Transverse colon (tissue), 4 donors: ENCODE measurements around the gene FOLR1. TPM values are rescaled to one million over a fixed set of nuclear protein-coding genes. Genes with fewer than 3 reads are reported as not detected.

Experiments
- DNase-seq: peaks from one replicate; pipeline ENCODE4 v3.0.0-alpha.2; 2019
- H3K27ac ChIP-seq, 4 donors: fragments of 200-600 bp; sonication (generic); 2 replicates each; pipeline ENCODE4 v1.5.1; 2016 to 2018; ENCODE audit warnings: inconsistent platforms in 4 of 4
- H3K27me3 ChIP-seq: fragments of 200-600 bp; sonication (generic); 2 replicates; pipeline ENCODE4 v1.5.1; 2017; ENCODE audit warnings: inconsistent platforms
- H3K36me3 ChIP-seq, 4 donors: fragments of 200-600 bp; sonication (generic); 2 replicates each; pipeline ENCODE4 v1.5.1; 2017 to 2019; ENCODE audit warnings: inconsistent platforms in 4 of 4
- H3K4me1 ChIP-seq, 4 donors: fragments of 200-600 bp; sonication (generic); 2 replicates each; pipeline ENCODE4 v1.5.1; 2017 to 2020; ENCODE audit warnings: inconsistent platforms in 4 of 4
- H3K4me3 ChIP-seq, 4 donors: fragments of 200-600 bp; sonication (generic); 1 replicate in 1 of 4; 2 replicates in 3 of 4; pipeline versions ENCODE4 v1.5.1 to v1.6.1; 2017 to 2019; ENCODE audit warnings: inconsistent platforms in 4 of 4
- H3K9me3 ChIP-seq, 2 donors: fragments of 200-600 bp; sonication (generic); 2 replicates each; pipeline ENCODE4 v1.5.1; 2017 to 2019; ENCODE audit warnings: inconsistent platforms in 2 of 2
- CTCF ChIP-seq, 5 experiments: fragments of 200-600 bp in 3 of 5; fragments of 450-650 bp in 2 of 5; sonication (generic) in 3 of 5; IDR thresholded peaks; 1 replicate in 2 of 5; 2 replicates in 3 of 5; pipeline ENCODE4 v1.5.1; 2016 to 2017; ENCODE audit warnings: antibody characterized with exemption in 5 of 5, inconsistent platforms in 3 of 5, mild to moderate bottlenecking in 2 of 5, moderate library complexity in 1 of 5
- EP300 ChIP-seq: sonication (generic); formaldehyde crosslinking; IDR thresholded peaks from one replicate; pipeline ENCODE4 v1.6.1; 2017; ENCODE audit warnings: antibody characterized with exemption, low read depth
- POLR2A ChIP-seq: fragments of 450-650 bp; IDR thresholded peaks from one replicate; pipeline ENCODE4 v1.6.1; 2016; ENCODE audit warnings: antibody characterized with exemption, mild to moderate bottlenecking, moderate library complexity
- POLR2AphosphoS5 ChIP-seq, 3 donors: sonication (generic); formaldehyde crosslinking; IDR thresholded peaks; one replicate each; pipeline ENCODE4 v1.6.1; 2016; ENCODE audit warnings: antibody characterized with exemption in 3 of 3
- WGBS, 2 donors: methylation state at CpG; one replicate each; pipeline ENCODE4 v1.1.5; 2018; ENCODE audit warnings: low coverage in 1 of 2; 5-methylcytosine and 5-hydroxymethylcytosine counted together
- in situ Hi-C, 4 donors: fragments of 200-750 bp; cut with MboI; loops; one replicate each; pipeline versions ENCODE4 v1.15.0 to v1.15.1; 2017; ENCODE audit warnings: low sequenced_read_pairs in 3 of 4, low pct_ligation_motif_present in 1 of 4, low pct_unique_long_range_greater_than_20kb in 1 of 4
- intact Hi-C: fragments of 100-400 bp; cut with DNase I; formaldehyde crosslinking; loops from one replicate; pipeline ENCODE4 v1.15.1; 2023; ENCODE audit warnings: low total_unique reads
- total RNA-seq, 4 donors: library from RNA; depleted of rRNA; stranded (reverse); fragments of >200 nt; gene quantifications; one replicate each; pipeline ENCODE4 v1.1.0, GENCODE V29; 2016

FOLR1 gene
- total RNA-seq, 4 donors from 2014 or later = not detected

GRCh38 chr11:72242141-72242540, 50.2 kb downstream of the FOLR1 start:
- TF ChIP-seq CTCF (IDR thresholded peaks at IDR 0.05) (no peak), POLR2A (no peak), EP300 (no peak), POLR2AphosphoS5 (IDR thresholded peaks at IDR 0.05) (no peak)
- H3K36me3 ChIP-seq = peaks cover 0 to 5% (median 1%) of the 10 kb centered on the region in 4 donors
- WGBS, 2 donors = 88 to 100% methylated on average over 2 of the region's 2 CpGs
- H3K27me3 ChIP-seq = peaks cover 73% of the 10 kb centered on the region
- in situ Hi-C loops = no loop called here
- H3K4me1 ChIP-seq = peaks cover 8 to 51% (median 42%) of the 10 kb centered on the region in 4 donors
- H3K9me3 ChIP-seq = no peaks in the 10 kb centered on the region
- no peak overlapping the region for H3K27ac ChIP-seq
- intact Hi-C loops = no loop called here
- no peak overlapping the region for H3K4me3 ChIP-seq
- no peak for DNase-seq

- Histone ChIP-seq H3K4me3 (peak overlapping the region in 1 of 4 donors; percentile 5), H3K36me3 (no peaks in the 10 kb centered on the region), H3K9me3 (no peaks in the 10 kb centered on the region), H3K27me3 (peaks cover 85% of the 10 kb centered on the region), H3K4me1 (peaks cover 8 to 40% (median 31%) of the 10 kb centered on the region in 4 donors), H3K27ac (no peak overlapping the region)
- intact Hi-C loops = no loop called here
- DNase-seq = no peak
- WGBS, 2 donors = 28 to 39% methylated on average over 2 to 47 of the region's 58 CpGs
- TF ChIP-seq POLR2AphosphoS5 (IDR thresholded peaks at IDR 0.05) = no peak
- no peak for TF ChIP-seq EP300
- in situ Hi-C loops = no loop called here
Measured at GRCh38 chr11:72243173-72244059, 51.5 kb downstream of the FOLR1 start.

- no peak for DNase-seq
- H3K27ac ChIP-seq = no peak within 1 kb of the TSS
- H3K27me3 ChIP-seq = peaks cover 85% of the 10 kb centered on the region
- in situ Hi-C loops (no loop called here), intact Hi-C loops (no loop called here)
- H3K9me3 ChIP-seq = no peaks in the 10 kb centered on the region
- H3K36me3 ChIP-seq = no peaks in the 10 kb centered on the region
- TF ChIP-seq POLR2A (no peak), EP300 (no peak), POLR2AphosphoS5 (IDR thresholded peaks at IDR 0.05) (no peak), CTCF (IDR thresholded peaks at IDR 0.05) (no peak)
- WGBS, 2 donors = 40% methylated on average over 35 of the region's 37 CpGs; no CpG with 5 or more reads in 1 of the 2 donors
- peak within 1 kb of the TSS in 1 of 4 donors; percentile 5 for H3K4me3 ChIP-seq
- H3K4me1 ChIP-seq = peaks cover 6 to 34% (median 26%) of the 10 kb centered on the region in 4 donors
Measured at GRCh38 chr11:72244060-72244360, 52.1 kb downstream of the FOLR1 start, which contains the start of gene PHOX2A. PHOX2A (minus strand) TSS chr11:72244176; CDS start chr11:72244004, 172 bp downstream.

- H3K27ac ChIP-seq = no peak overlapping the region
- TF ChIP-seq POLR2AphosphoS5 (IDR thresholded peaks at IDR 0.05) = no peak
- TF ChIP-seq EP300 = no peak
- no peak for TF ChIP-seq CTCF (IDR thresholded peaks at IDR 0.05)
- in situ Hi-C loops = no loop called here
- peaks cover 85% of the 10 kb centered on the region for H3K27me3 ChIP-seq
- peak overlapping the region in 1 of 4 donors; percentile 5 for H3K4me3 ChIP-seq
- H3K36me3 ChIP-seq = no peaks in the 10 kb centered on the region
- intact Hi-C loops = no loop called here
- DNase-seq = no peak
- WGBS, 2 donors = 14 to 22% methylated on average over 14 to 46 of the region's 46 CpGs
- no peaks in the 10 kb centered on the region for H3K9me3 ChIP-seq
- peaks cover 0 to 28% (median 20%) of the 10 kb centered on the region in 4 donors for H3K4me1 ChIP-seq
Measured at GRCh38 chr11:72244361-72245262, 52.7 kb downstream of the FOLR1 start.
